Keratinocyte (primary cell): ENCODE data around the gene ODAD2. TPM values are rescaled to one million over a fixed set of nuclear protein-coding genes. Genes with fewer than 3 reads are reported as not detected.
"Not testable (repeated sequence)": the region's sequence is repeated elsewhere in the genome, so short reads cannot be mapped to it uniquely, and the experiment has no call there.

Experiments
- DNase-seq: peaks from one replicate; pipeline ENCODE4 v3.0.0-alpha.2; 2011; ENCODE audit warnings: low read depth, missing footprints, low spot score
- FAIRE-seq: peaks from 2 replicates; lab custom pipeline; 2011; peaks lifted over from hg19 to GRCh38; lab: Jason Lieb, UNC
- H2AFZ ChIP-seq: 2 replicates; pipeline ENCODE4 v1.6.0; 2012; ENCODE audit warnings: low read length, control low read depth, inconsistent platforms; ENCODE audit not compliant: control insufficient read depth
- H3K27ac ChIP-seq: 2 replicates; pipeline ENCODE4 v1.5.1; 2011; ENCODE audit warnings: low read length; ENCODE audit not compliant: control insufficient read depth, insufficient read depth
- H3K27me3 ChIP-seq: 3 replicates; pipeline ENCODE4 v1.6.0; 2011; ENCODE audit warnings: low read length; ENCODE audit not compliant: control insufficient read depth, insufficient read depth; ENCODE audit errors: extremely low read depth
- H3K36me3 ChIP-seq, 2 experiments: 2 replicates in 1 of 2; 3 replicates in 1 of 2; pipeline ENCODE4 v1.5.1; 2011; ENCODE audit warnings: low read length in 2 of 2, mild to moderate bottlenecking in 1 of 2; ENCODE audit not compliant: control insufficient read depth in 2 of 2, insufficient read depth in 2 of 2; ENCODE audit errors: extremely low read depth in 1 of 2
- H3K4me1 ChIP-seq: 3 replicates; pipeline ENCODE4 v1.5.1; 2011; ENCODE audit warnings: low read length; ENCODE audit not compliant: control insufficient read depth, insufficient read depth; ENCODE audit errors: extremely low read depth
- H3K4me2 ChIP-seq: 3 replicates; pipeline ENCODE4 v1.6.0; 2011; ENCODE audit warnings: low read depth, low read length; ENCODE audit not compliant: control insufficient read depth, insufficient read depth; ENCODE audit errors: extremely low read depth
- H3K4me3 ChIP-seq, 3 experiments: fragments of 200-600 bp in 1 of 3; sonication (generic) in 1 of 3; 2 replicates in 2 of 3; 3 replicates in 1 of 3; pipeline ENCODE4 v1.5.1; 2011 to 2016; ENCODE audit warnings: low read length in 3 of 3, mild to moderate bottlenecking in 3 of 3, control low read depth in 2 of 3, inconsistent platforms in 1 of 3, low read depth in 1 of 3, mixed read lengths in 1 of 3, mixed run types in 1 of 3, moderate library complexity in 1 of 3; ENCODE audit not compliant: control insufficient read depth in 2 of 3, insufficient read depth in 2 of 3; ENCODE audit errors: extremely low read depth in 1 of 3
- H3K79me2 ChIP-seq: 2 replicates; pipeline ENCODE4 v1.6.0; 2012; ENCODE audit warnings: low read length; ENCODE audit not compliant: control insufficient read depth, insufficient read depth
- H3K9ac ChIP-seq: 3 replicates; pipeline ENCODE4 v1.6.0; 2011; ENCODE audit warnings: low read length; ENCODE audit not compliant: control insufficient read depth, insufficient read depth; ENCODE audit errors: extremely low read depth
- H3K9me1 ChIP-seq: 3 replicates; pipeline ENCODE4 v1.6.0; 2011; ENCODE audit warnings: low read length; ENCODE audit not compliant: control insufficient read depth, insufficient read depth; ENCODE audit errors: extremely low read depth
- H3K9me3 ChIP-seq: 2 replicates; pipeline ENCODE4 v1.5.1; 2012; ENCODE audit warnings: low read depth, low read length; ENCODE audit not compliant: control insufficient read depth
- H4K20me1 ChIP-seq: 3 replicates; pipeline ENCODE4 v1.6.0; 2011; ENCODE audit warnings: low read length; ENCODE audit not compliant: control insufficient read depth, insufficient read depth; ENCODE audit errors: extremely low read depth
- CTCF ChIP-seq, 3 experiments: IDR thresholded peaks in 1 of 3; conservative IDR thresholded peaks in 1 of 3; optimal IDR thresholded peaks in 1 of 3; 2 replicates in 2 of 3; 3 replicates in 1 of 3; pipeline versions ENCODE3 to v1.5.1; 2011; ENCODE audit warnings: low read length in 3 of 3, mild to moderate bottlenecking in 3 of 3, moderate library complexity in 2 of 3, control low read depth in 1 of 3, inconsistent platforms in 1 of 3; ENCODE audit not compliant: insufficient read depth in 2 of 3; ENCODE audit errors: extremely low read depth in 1 of 3
- EZH2 ChIP-seq: IDR thresholded peaks from one replicate; pipeline ENCODE4 v1.6.1; 2012; ENCODE audit warnings: inconsistent platforms, mild to moderate bottlenecking, low read length, moderate library complexity
- dilution Hi-C: fragments of 300-500 bp; cut with MboI; formaldehyde crosslinking; loops from one replicate; pipeline ENCODE4 v1.7.0; 2020; ENCODE audit warnings: low sequenced_read_pairs; ENCODE audit not compliant: extremely low pct_ligation_motif_present
- polyA plus RNA-seq, 5 experiments: library from polyadenylated mRNA; depleted of rRNA in 3 of 5; stranded (reverse) in 3 of 5; stranded (forward) in 1 of 5; unstranded in 1 of 5; fragments of >200 nt; gene quantifications; 1 replicate in 1 of 5; 2 replicates in 3 of 5; 3 replicates in 1 of 5; pipeline versions ENCODE4 v1.2.1 to v1.2.3, GENCODE V29; 2011 to 2012; ENCODE audit warnings: missing spikeins in 2 of 5, low read depth in 1 of 5, low replicate concordance in 1 of 5

ODAD2 gene
- polyA plus RNA-seq, 1 donor (not counting 4 experiments of a cell fraction or from before 2014, with no cell fraction given): not detected

DNA sequence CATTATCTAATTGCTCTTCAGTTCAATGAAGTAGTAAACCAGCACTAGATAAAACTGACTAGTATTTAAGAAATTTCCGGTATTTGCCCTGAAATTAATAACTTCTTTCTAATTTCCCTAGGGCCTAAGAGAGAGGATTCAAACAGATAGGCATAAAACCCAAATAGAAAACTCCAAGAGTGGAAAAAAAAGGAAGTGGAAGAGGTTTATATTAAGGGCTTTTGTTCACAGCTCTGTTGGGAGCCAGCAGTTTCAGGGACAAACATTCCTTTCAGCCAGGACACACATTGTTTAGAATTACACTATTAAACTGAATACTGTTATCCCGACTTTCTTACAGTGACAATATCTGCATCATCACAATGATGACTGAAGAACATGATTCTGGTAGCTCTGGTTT is 3.6 kb downstream of the ODAD2 start:
- peaks cover 18% of the 10 kb centered on the region for H3K27me3 ChIP-seq
- dilution Hi-C loops: no loop called here
- no peak overlapping the region for H2AFZ ChIP-seq
- H3K4me1 ChIP-seq: no peaks in the 10 kb centered on the region
- no peaks in the 10 kb centered on the region for H4K20me1 ChIP-seq
- H3K79me2 ChIP-seq: no peaks in the 10 kb centered on the region
- H3K4me3 ChIP-seq: no peak overlapping the region
- no peaks in the 10 kb centered on the region for H3K9me3 ChIP-seq
- H3K9ac ChIP-seq: no peak overlapping the region
- H3K36me3 ChIP-seq: no peaks in the 10 kb centered on the region
- no peaks in the 10 kb centered on the region for H3K9me1 ChIP-seq
- DNase-seq: no peak
- no peak for FAIRE-seq
- H3K4me2 ChIP-seq: no peak overlapping the region
- TF ChIP-seq CTCF (optimal IDR thresholded peaks at IDR 0.05 in 1 of 3, IDR thresholded peaks at IDR 0.05 in 1 of 3, conservative IDR thresholded peaks at IDR 0.05 in 1 of 3; ENCODE audit: extremely low read depth in 1 of 3, insufficient read depth in 2 of 3, low read length in 3 of 3) (no peak), EZH2 (no peak)
- no peak overlapping the region for H3K27ac ChIP-seq

DNA sequence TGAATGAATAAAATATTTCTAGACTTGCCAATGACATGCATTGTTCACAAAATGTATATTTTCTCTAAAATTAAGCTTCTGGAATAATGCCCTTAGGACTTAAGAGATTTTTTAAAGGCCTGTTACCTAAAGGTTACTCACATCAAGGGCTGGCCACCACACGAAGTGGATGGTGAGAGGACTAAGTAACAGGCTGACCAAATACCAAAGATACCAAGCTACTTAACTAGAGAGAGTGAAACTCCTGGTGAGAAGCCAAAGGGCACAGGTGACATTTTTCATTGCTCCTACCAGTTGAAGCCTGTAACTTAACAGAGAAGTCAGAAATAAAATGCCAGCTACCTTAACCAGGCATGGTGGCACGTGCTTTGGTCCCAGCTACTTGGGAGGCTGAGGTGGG is 9.5 kb downstream of the ODAD2 start:
- H3K9ac ChIP-seq, dilution Hi-C loops, H3K9me1 ChIP-seq, H3K4me2 ChIP-seq, H3K4me1 ChIP-seq, H3K36me3 ChIP-seq, H3K27ac ChIP-seq, H2AFZ ChIP-seq, H4K20me1 ChIP-seq, DNase-seq, H3K27me3 ChIP-seq, H3K79me2 ChIP-seq, H3K4me3 ChIP-seq, H3K9me3 ChIP-seq, FAIRE-seq: not testable (repeated sequence)

- no peaks in the 10 kb centered on the region for H3K79me2 ChIP-seq
- no peaks in the 10 kb centered on the region for H3K4me1 ChIP-seq
- no peaks in the 10 kb centered on the region for H3K27me3 ChIP-seq
- no peaks in the 10 kb centered on the region for H4K20me1 ChIP-seq
- H3K36me3 ChIP-seq: no peaks in the 10 kb centered on the region
- no peak overlapping the region for H3K4me3 ChIP-seq
- H2AFZ ChIP-seq: no peak overlapping the region
- TF ChIP-seq EZH2 (no peak), CTCF (optimal IDR thresholded peaks at IDR 0.05 in 1 of 3, IDR thresholded peaks at IDR 0.05 in 1 of 3, conservative IDR thresholded peaks at IDR 0.05 in 1 of 3; ENCODE audit: extremely low read depth in 1 of 3, insufficient read depth in 2 of 3, low read length in 3 of 3) (no peak)
- no peak overlapping the region for H3K9ac ChIP-seq
- H3K4me2 ChIP-seq: no peak overlapping the region
- H3K27ac ChIP-seq: no peak overlapping the region
- no peak for FAIRE-seq
- no peaks in the 10 kb centered on the region for H3K9me1 ChIP-seq
- H3K9me3 ChIP-seq: no peaks in the 10 kb centered on the region
- no peak for DNase-seq
- dilution Hi-C loops: no loop called here
Measured at GRCh38 chr10:27986821-27987220, 12.1 kb downstream of the ODAD2 start.
